Measurements from ENCODE around the gene B3GNT5.
A peak's percentile ranks its signal among the peaks of the same experiment; 100 is the strongest.

Gene B3GNT5

GRCh38 chr3:183308751-183309150 is 55.7 kb downstream of the B3GNT5 start:
- H3K27ac ChIP-seq (ENCODE audit: low read depth, low read length) = no peak overlapping the region

GRCh38 chr3:183309276-183309675 is 56.2 kb downstream of the B3GNT5 start:
- H3K36me3 ChIP-seq (ENCODE audit: control insufficient read depth, insufficient read depth, low read length) = peaks cover 23% of the 10 kb centered on the region
- no peaks in the 10 kb centered on the region for H3K4me1 ChIP-seq (ENCODE audit: control insufficient read depth, insufficient read depth, low read length)
- no peak overlapping the region for H3K27ac ChIP-seq (ENCODE audit: low read depth, low read length)
- no peaks in the 10 kb centered on the region for H3K9me3 ChIP-seq (ENCODE audit: control insufficient read depth, insufficient read depth, low read length)
- H3K27me3 ChIP-seq (ENCODE audit: control insufficient read depth, insufficient read depth, low read length) = no peaks in the 10 kb centered on the region
- H3K9ac ChIP-seq (ENCODE audit: low read depth, low read length) = no peak overlapping the region
- no peak overlapping the region for H3K4me3 ChIP-seq (ENCODE audit: low read depth, low read length)

More at GRCh38 chr3:183308751-183309150, 55.7 kb downstream of the B3GNT5 start:
- H3K9ac ChIP-seq (ENCODE audit: low read depth, low read length) = no peak overlapping the region
- no peaks in the 10 kb centered on the region for H3K9me3 ChIP-seq (ENCODE audit: control insufficient read depth, insufficient read depth, low read length)
- no peaks in the 10 kb centered on the region for H3K27me3 ChIP-seq (ENCODE audit: control insufficient read depth, insufficient read depth, low read length)
- peaks cover 23% of the 10 kb centered on the region for H3K36me3 ChIP-seq (ENCODE audit: control insufficient read depth, insufficient read depth, low read length)
- H3K4me1 ChIP-seq (ENCODE audit: control insufficient read depth, insufficient read depth, low read length) = no peaks in the 10 kb centered on the region
- H3K4me3 ChIP-seq (ENCODE audit: low read depth, low read length) = no peak overlapping the region

- Histone ChIP-seq H3K9ac (ENCODE audit: low read depth, low read length) (no peak overlapping the region), H3K4me3 (ENCODE audit: low read depth, low read length) (no peak overlapping the region), H3K27me3 (ENCODE audit: control insufficient read depth, insufficient read depth, low read length) (no peaks in the 10 kb centered on the region), H3K9me3 (ENCODE audit: control insufficient read depth, insufficient read depth, low read length) (no peaks in the 10 kb centered on the region), H3K36me3 (ENCODE audit: control insufficient read depth, insufficient read depth, low read length) (peaks cover 23% of the 10 kb centered on the region), H3K4me1 (ENCODE audit: control insufficient read depth, insufficient read depth, low read length) (no peaks in the 10 kb centered on the region), H3K27ac (ENCODE audit: low read depth, low read length) (no peak overlapping the region)
These were observed 57.9 kb downstream of the B3GNT5 start for GRCh38 chr3:183310936-183311335.

GRCh38 chr3:183312433-183312832 is 59.4 kb downstream of the B3GNT5 start:
- Histone ChIP-seq H3K27ac (ENCODE audit: low read depth, low read length) (no peak overlapping the region), H3K4me1 (ENCODE audit: control insufficient read depth, insufficient read depth, low read length) (no peaks in the 10 kb centered on the region), H3K9ac (ENCODE audit: low read depth, low read length) (no peak overlapping the region), H3K4me3 (ENCODE audit: low read depth, low read length) (no peak overlapping the region), H3K9me3 (ENCODE audit: control insufficient read depth, insufficient read depth, low read length) (no peaks in the 10 kb centered on the region), H3K36me3 (ENCODE audit: control insufficient read depth, insufficient read depth, low read length) (peaks cover 28% of the 10 kb centered on the region), H3K27me3 (ENCODE audit: control insufficient read depth, insufficient read depth, low read length) (no peaks in the 10 kb centered on the region)

GRCh38 chr3:183313351-183313750 is 60.3 kb downstream of the B3GNT5 start:
- Histone ChIP-seq H3K36me3 (ENCODE audit: control insufficient read depth, insufficient read depth, low read length) (peaks cover 31% of the 10 kb centered on the region), H3K4me3 (ENCODE audit: low read depth, low read length) (no peak overlapping the region), H3K9me3 (ENCODE audit: control insufficient read depth, insufficient read depth, low read length) (no peaks in the 10 kb centered on the region), H3K9ac (ENCODE audit: low read depth, low read length) (no peak overlapping the region), H3K27me3 (ENCODE audit: control insufficient read depth, insufficient read depth, low read length) (no peaks in the 10 kb centered on the region), H3K4me1 (ENCODE audit: control insufficient read depth, insufficient read depth, low read length) (no peaks in the 10 kb centered on the region), H3K27ac (ENCODE audit: low read depth, low read length) (no peak overlapping the region)

- H3K36me3 ChIP-seq (ENCODE audit: control insufficient read depth, insufficient read depth, low read length) = peaks cover 31% of the 10 kb centered on the region
- H3K27ac ChIP-seq (ENCODE audit: low read depth, low read length) = peak overlapping the region; percentile 4
- H3K27me3 ChIP-seq (ENCODE audit: control insufficient read depth, insufficient read depth, low read length) = no peaks in the 10 kb centered on the region
- no peak overlapping the region for H3K9ac ChIP-seq (ENCODE audit: low read depth, low read length)
- H3K9me3 ChIP-seq (ENCODE audit: control insufficient read depth, insufficient read depth, low read length) = no peaks in the 10 kb centered on the region
- H3K4me1 ChIP-seq (ENCODE audit: control insufficient read depth, insufficient read depth, low read length) = no peaks in the 10 kb centered on the region
- H3K4me3 ChIP-seq (ENCODE audit: low read depth, low read length) = no peak overlapping the region
These were observed 60.7 kb downstream of the B3GNT5 start for GRCh38 chr3:183313764-183314163.

GRCh38 chr3:183315739-183316138 is 62.7 kb downstream of the B3GNT5 start:
- Histone ChIP-seq H3K27ac (ENCODE audit: low read depth, low read length) (no peak overlapping the region), H3K9me3 (ENCODE audit: control insufficient read depth, insufficient read depth, low read length) (no peaks in the 10 kb centered on the region), H3K36me3 (ENCODE audit: control insufficient read depth, insufficient read depth, low read length) (peaks cover 21% of the 10 kb centered on the region), H3K4me3 (ENCODE audit: low read depth, low read length) (no peak overlapping the region), H3K9ac (ENCODE audit: low read depth, low read length) (no peak overlapping the region), H3K4me1 (ENCODE audit: control insufficient read depth, insufficient read depth, low read length) (peaks cover 3% of the 10 kb centered on the region; the same call in 1 of the 2 replicates), H3K27me3 (ENCODE audit: control insufficient read depth, insufficient read depth, low read length) (no peaks in the 10 kb centered on the region)

GRCh38 chr3:183317271-183317670 is 64.2 kb downstream of the B3GNT5 start:
- no peak overlapping the region for H3K4me3 ChIP-seq (ENCODE audit: low read depth, low read length)
- H3K27me3 ChIP-seq (ENCODE audit: control insufficient read depth, insufficient read depth, low read length) = no peaks in the 10 kb centered on the region
- H3K36me3 ChIP-seq (ENCODE audit: control insufficient read depth, insufficient read depth, low read length) = peaks cover 8% of the 10 kb centered on the region; the same call in 1 of the 2 replicates
- H3K9me3 ChIP-seq (ENCODE audit: control insufficient read depth, insufficient read depth, low read length) = no peaks in the 10 kb centered on the region
- no peak overlapping the region for H3K27ac ChIP-seq (ENCODE audit: low read depth, low read length)
- no peak overlapping the region for H3K9ac ChIP-seq (ENCODE audit: low read depth, low read length)
- peaks cover 3% of the 10 kb centered on the region; the same call in 1 of the 2 replicates for H3K4me1 ChIP-seq (ENCODE audit: control insufficient read depth, insufficient read depth, low read length)

GRCh38 chr3:183317886-183318865 is 65.1 kb downstream of the B3GNT5 start:
- Histone ChIP-seq H3K27ac (ENCODE audit: low read depth, low read length) (no peak overlapping the region), H3K4me1 (ENCODE audit: control insufficient read depth, insufficient read depth, low read length) (peaks cover 3% of the 10 kb centered on the region; the same call in 1 of the 2 replicates), H3K4me3 (ENCODE audit: low read depth, low read length) (no peak overlapping the region), H3K27me3 (ENCODE audit: control insufficient read depth, insufficient read depth, low read length) (no peaks in the 10 kb centered on the region), H3K36me3 (ENCODE audit: control insufficient read depth, insufficient read depth, low read length) (peaks cover 8% of the 10 kb centered on the region; the same call in 1 of the 2 replicates), H3K9ac (ENCODE audit: low read depth, low read length) (no peak overlapping the region), H3K9me3 (ENCODE audit: control insufficient read depth, insufficient read depth, low read length) (no peaks in the 10 kb centered on the region)

GRCh38 chr3:183318877-183319276 is 65.8 kb downstream of the B3GNT5 start:
- Histone ChIP-seq H3K4me3 (ENCODE audit: low read depth, low read length) (no peak overlapping the region), H3K36me3 (ENCODE audit: control insufficient read depth, insufficient read depth, low read length) (peaks cover 8% of the 10 kb centered on the region; the same call in 1 of the 2 replicates), H3K9me3 (ENCODE audit: control insufficient read depth, insufficient read depth, low read length) (no peaks in the 10 kb centered on the region), H3K9ac (ENCODE audit: low read depth, low read length) (no peak overlapping the region), H3K4me1 (ENCODE audit: control insufficient read depth, insufficient read depth, low read length) (peaks cover 3% of the 10 kb centered on the region; the same call in 1 of the 2 replicates), H3K27me3 (ENCODE audit: control insufficient read depth, insufficient read depth, low read length) (no peaks in the 10 kb centered on the region), H3K27ac (ENCODE audit: low read depth, low read length) (no peak overlapping the region)

GRCh38 chr3:183319371-183319770 is 66.3 kb downstream of the B3GNT5 start:
- H3K9me3 ChIP-seq (ENCODE audit: control insufficient read depth, insufficient read depth, low read length) = no peaks in the 10 kb centered on the region
- H3K4me1 ChIP-seq (ENCODE audit: control insufficient read depth, insufficient read depth, low read length) = peaks cover 3% of the 10 kb centered on the region; the same call in 1 of the 2 replicates
- H3K9ac ChIP-seq (ENCODE audit: low read depth, low read length) = no peak overlapping the region
- peaks cover 8% of the 10 kb centered on the region; the same call in 1 of the 2 replicates for H3K36me3 ChIP-seq (ENCODE audit: control insufficient read depth, insufficient read depth, low read length)
- no peak overlapping the region for H3K4me3 ChIP-seq (ENCODE audit: low read depth, low read length)
- no peaks in the 10 kb centered on the region for H3K27me3 ChIP-seq (ENCODE audit: control insufficient read depth, insufficient read depth, low read length)
- H3K27ac ChIP-seq (ENCODE audit: low read depth, low read length) = no peak overlapping the region
